ENCODE measurements around the gene CASP1. TPM values are rescaled to one million over a fixed set of nuclear protein-coding genes. Genes with fewer than 3 reads are reported as not detected.

CASP1 gene
- total RNA-seq, 2 donors from 2014 or later: 3.5 to 20.1 TPM

- Histone ChIP-seq H3K4me1 (replicated peaks) (no peaks in the 10 kb centered on the region), H3K9me3 (no peaks in the 10 kb centered on the region), H3K4me3 (no peak overlapping the region), H3K27ac (no peak overlapping the region), H3K36me3 (no peaks in the 10 kb centered on the region), H3K27me3 (replicated peaks; ENCODE audit: insufficient read depth) (no peaks in the 10 kb centered on the region)
- TF ChIP-seq POLR2AphosphoS5 (IDR thresholded peaks at IDR 0.05): no peak
- no peak for TF ChIP-seq POLR2A (IDR thresholded peaks at IDR 0.05)
- no peak for TF ChIP-seq CTCF (IDR thresholded peaks at IDR 0.05)
- WGBS: 91% methylated on average over 3 of the region's 3 CpGs
- intact Hi-C loops (cut with DNase I): no loop called here
- DNase-seq (ENCODE audit: low spot score): no peak
Measured at GRCh38 chr11:105005451-105005845, 29.5 kb downstream of the CASP1 start.

- Histone ChIP-seq H3K27ac (no peak overlapping the region), H3K4me3 (no peak overlapping the region), H3K36me3 (no peaks in the 10 kb centered on the region), H3K4me1 (replicated peaks) (no peaks in the 10 kb centered on the region), H3K27me3 (replicated peaks; ENCODE audit: insufficient read depth) (no peaks in the 10 kb centered on the region), H3K9me3 (no peaks in the 10 kb centered on the region)
- DNase-seq (ENCODE audit: low spot score): no peak
- TF ChIP-seq CTCF (IDR thresholded peaks at IDR 0.05) (no peak), POLR2AphosphoS5 (IDR thresholded peaks at IDR 0.05) (no peak), POLR2A (IDR thresholded peaks at IDR 0.05) (no peak)
- WGBS: 61% methylated on average over 3 of the region's 3 CpGs
- intact Hi-C loops (cut with DNase I): no loop called here
Measured at GRCh38 chr11:105004021-105004420, 30.9 kb downstream of the CASP1 start.

- TF ChIP-seq POLR2AphosphoS5 (IDR thresholded peaks at IDR 0.05) (no peak), CTCF (IDR thresholded peaks at IDR 0.05) (no peak), POLR2A (IDR thresholded peaks at IDR 0.05) (no peak)
- Histone ChIP-seq H3K9me3 (no peaks in the 10 kb centered on the region), H3K4me1 (replicated peaks) (no peaks in the 10 kb centered on the region), H3K27ac (no peak overlapping the region), H3K27me3 (replicated peaks; ENCODE audit: insufficient read depth) (no peaks in the 10 kb centered on the region), H3K36me3 (no peaks in the 10 kb centered on the region), H3K4me3 (no peak overlapping the region)
- no peak for DNase-seq (ENCODE audit: low spot score)
- intact Hi-C loops (cut with DNase I): no loop called here
- 85% methylated on average over 2 of the region's 2 CpGs for WGBS
Measured at GRCh38 chr11:105003151-105003550, 31.8 kb downstream of the CASP1 start.

- H3K4me3 ChIP-seq: no peak overlapping the region
- 80% methylated on average over 7 of the region's 7 CpGs for WGBS
- H3K27me3 ChIP-seq (replicated peaks; ENCODE audit: insufficient read depth): no peaks in the 10 kb centered on the region
- no peaks in the 10 kb centered on the region for H3K36me3 ChIP-seq
- no peaks in the 10 kb centered on the region for H3K9me3 ChIP-seq
- H3K27ac ChIP-seq: no peak overlapping the region
- no peaks in the 10 kb centered on the region for H3K4me1 ChIP-seq (replicated peaks)
- TF ChIP-seq POLR2A (IDR thresholded peaks at IDR 0.05) (no peak), CTCF (IDR thresholded peaks at IDR 0.05) (no peak), POLR2AphosphoS5 (IDR thresholded peaks at IDR 0.05) (no peak)
- intact Hi-C loops (cut with DNase I): no loop called here
- DNase-seq (ENCODE audit: low spot score): no peak
Measured at GRCh38 chr11:105000797-105001196, 34.1 kb downstream of the CASP1 start.

GRCh38 chr11:105000167-105000566 lies 34.8 kb downstream of the CASP1 start:
- DNase-seq (ENCODE audit: low spot score): no peak
- intact Hi-C loops (cut with DNase I): no loop called here
- WGBS: 92% methylated on average over 5 of the region's 5 CpGs
- no peak for TF ChIP-seq POLR2AphosphoS5 (IDR thresholded peaks at IDR 0.05)
- TF ChIP-seq CTCF (IDR thresholded peaks at IDR 0.05): no peak
- no peaks in the 10 kb centered on the region for H3K4me1 ChIP-seq (replicated peaks)
- H3K4me3 ChIP-seq: no peak overlapping the region
- H3K27ac ChIP-seq: no peak overlapping the region
- no peaks in the 10 kb centered on the region for H3K27me3 ChIP-seq (replicated peaks; ENCODE audit: insufficient read depth)
- no peaks in the 10 kb centered on the region for H3K9me3 ChIP-seq
- no peaks in the 10 kb centered on the region for H3K36me3 ChIP-seq

Measured in prostate gland (tissue), 2 donors.